NT2/D1 (cell line): ENCODE measurements around the gene GUCY1A2.
"Not testable (repeated sequence)": the region's sequence is repeated elsewhere in the genome, so short reads cannot be mapped to it uniquely, and the experiment has no call there.

Experiments
- DNase-seq: peaks from one replicate; pipeline ENCODE4 v3.0.0-alpha.2; 2011; ENCODE audit warnings: low read depth, low spot score
- H3K27me3 ChIP-seq: 2 replicates; pipeline ENCODE4 v1.6.0; 2011; ENCODE audit warnings: mild to moderate bottlenecking; ENCODE audit not compliant: insufficient read length, insufficient read depth
- H3K36me3 ChIP-seq: 2 replicates; pipeline ENCODE4 v1.6.1; 2011; ENCODE audit warnings: mild to moderate bottlenecking, low read length, mixed read lengths; ENCODE audit not compliant: insufficient read depth, insufficient read length
- H3K4me1 ChIP-seq: 2 replicates; pipeline ENCODE4 v1.5.1; 2011; ENCODE audit not compliant: insufficient read depth, insufficient read length
- H3K4me3 ChIP-seq: 2 replicates; pipeline ENCODE4 v1.5.1; 2011; ENCODE audit warnings: low read depth; ENCODE audit not compliant: insufficient read length
- H3K9ac ChIP-seq: 2 replicates; pipeline ENCODE4 v1.6.0; 2011; ENCODE audit warnings: low read depth; ENCODE audit not compliant: insufficient read length
- H3K9me3 ChIP-seq: 2 replicates; pipeline ENCODE4 v1.5.1; 2011; ENCODE audit warnings: mild to moderate bottlenecking, low read length; ENCODE audit not compliant: insufficient read depth
- SUZ12 ChIP-seq: IDR thresholded peaks from 2 replicates; pipeline ENCODE4 v1.6.1; 2011; ENCODE audit not compliant: insufficient read length, insufficient read depth; ENCODE audit errors: extremely low read depth
- YY1 ChIP-seq: IDR thresholded peaks from 2 replicates; pipeline ENCODE4 v1.6.1; 2011; ENCODE audit not compliant: insufficient read length, insufficient read depth
- ZNF274 ChIP-seq: IDR thresholded peaks from 2 replicates; pipeline ENCODE4 v1.6.1; 2011; ENCODE audit warnings: mild to moderate bottlenecking, low read depth, low read length

The GUCY1A2 gene, protein sequence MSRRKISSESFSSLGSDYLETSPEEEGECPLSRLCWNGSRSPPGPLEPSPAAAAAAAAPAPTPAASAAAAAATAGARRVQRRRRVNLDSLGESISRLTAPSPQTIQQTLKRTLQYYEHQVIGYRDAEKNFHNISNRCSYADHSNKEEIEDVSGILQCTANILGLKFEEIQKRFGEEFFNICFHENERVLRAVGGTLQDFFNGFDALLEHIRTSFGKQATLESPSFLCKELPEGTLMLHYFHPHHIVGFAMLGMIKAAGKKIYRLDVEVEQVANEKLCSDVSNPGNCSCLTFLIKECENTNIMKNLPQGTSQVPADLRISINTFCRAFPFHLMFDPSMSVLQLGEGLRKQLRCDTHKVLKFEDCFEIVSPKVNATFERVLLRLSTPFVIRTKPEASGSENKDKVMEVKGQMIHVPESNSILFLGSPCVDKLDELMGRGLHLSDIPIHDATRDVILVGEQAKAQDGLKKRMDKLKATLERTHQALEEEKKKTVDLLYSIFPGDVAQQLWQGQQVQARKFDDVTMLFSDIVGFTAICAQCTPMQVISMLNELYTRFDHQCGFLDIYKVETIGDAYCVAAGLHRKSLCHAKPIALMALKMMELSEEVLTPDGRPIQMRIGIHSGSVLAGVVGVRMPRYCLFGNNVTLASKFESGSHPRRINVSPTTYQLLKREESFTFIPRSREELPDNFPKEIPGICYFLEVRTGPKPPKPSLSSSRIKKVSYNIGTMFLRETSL

DNA sequence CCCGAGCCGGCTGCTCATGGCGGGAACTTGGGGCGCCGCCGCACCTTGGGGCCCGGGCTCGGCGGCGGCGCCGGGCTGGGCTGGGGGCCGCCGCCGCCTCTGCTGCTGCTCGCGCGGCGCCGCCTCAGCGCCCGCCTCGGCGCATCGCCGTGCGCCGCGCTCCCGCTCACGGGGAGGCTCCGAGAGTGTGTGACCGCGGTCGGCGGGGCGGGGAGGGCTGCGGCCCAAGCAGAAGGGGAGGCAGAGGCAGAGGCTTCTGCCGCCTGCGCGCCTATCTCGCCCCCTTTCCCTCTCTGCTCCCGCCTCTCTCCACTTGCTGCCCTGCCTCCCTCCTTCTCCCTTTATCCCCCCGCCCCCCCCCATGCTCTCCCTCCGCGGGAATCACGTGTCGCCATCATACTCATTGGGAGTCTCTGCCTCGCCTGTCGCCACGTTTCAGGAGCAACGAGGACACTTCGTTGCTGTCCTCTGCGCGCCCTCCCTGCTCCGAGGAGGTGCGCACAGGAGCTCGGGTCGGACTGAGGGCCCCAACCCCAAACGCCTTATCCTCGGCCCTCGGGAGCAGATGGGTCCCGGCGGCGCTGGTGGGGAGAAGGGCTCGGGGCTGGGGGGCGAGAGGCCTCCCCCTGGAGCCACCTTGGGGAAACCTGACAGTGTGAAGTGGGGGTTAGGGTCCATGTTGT is at the start of gene GUCY1A2:
TSS of gene GUCY1A2 (minus strand) at position 258 of the 683 bp plus-strand sequence. CDS start 421 bp downstream, outside the sequence.
- Histone ChIP-seq H3K27me3 (peaks cover 13% of the 10 kb centered on the region), H3K9me3 (no peaks in the 10 kb centered on the region), H3K9ac (peak within 1 kb of the TSS; percentile 56), H3K4me1 (no peaks in the 10 kb centered on the region), H3K4me3 (peak within 1 kb of the TSS; percentile 46), H3K36me3 (no peaks in the 10 kb centered on the region)
- TF ChIP-seq YY1 = no peak
- DNase-seq = peak; percentile 23

DNA sequence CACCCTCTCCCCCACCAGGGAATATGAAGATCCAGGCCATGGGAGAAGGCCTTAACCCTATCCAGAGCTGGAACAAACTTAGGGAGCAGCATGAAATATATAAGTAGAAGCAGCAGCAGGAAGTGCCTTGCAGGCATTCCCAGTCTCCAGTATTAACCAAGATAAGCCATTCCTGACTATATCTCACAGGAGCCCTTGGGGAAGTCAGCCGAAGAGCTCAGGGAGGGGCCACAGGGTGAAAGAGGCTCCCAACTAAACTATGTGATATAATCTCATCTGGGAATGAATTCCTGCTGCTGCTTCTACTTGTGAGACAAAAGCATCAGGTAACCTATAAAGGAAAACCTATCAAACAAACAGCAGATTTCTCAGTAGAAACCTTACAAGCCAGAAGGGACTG is 36.1 kb upstream of the GUCY1A2 start:
- H3K9ac ChIP-seq = no peak overlapping the region
- peaks cover 29% of the 10 kb centered on the region; the same call in 1 of the 2 replicates for H3K9me3 ChIP-seq
- H3K36me3 ChIP-seq = no peaks in the 10 kb centered on the region

DNA sequence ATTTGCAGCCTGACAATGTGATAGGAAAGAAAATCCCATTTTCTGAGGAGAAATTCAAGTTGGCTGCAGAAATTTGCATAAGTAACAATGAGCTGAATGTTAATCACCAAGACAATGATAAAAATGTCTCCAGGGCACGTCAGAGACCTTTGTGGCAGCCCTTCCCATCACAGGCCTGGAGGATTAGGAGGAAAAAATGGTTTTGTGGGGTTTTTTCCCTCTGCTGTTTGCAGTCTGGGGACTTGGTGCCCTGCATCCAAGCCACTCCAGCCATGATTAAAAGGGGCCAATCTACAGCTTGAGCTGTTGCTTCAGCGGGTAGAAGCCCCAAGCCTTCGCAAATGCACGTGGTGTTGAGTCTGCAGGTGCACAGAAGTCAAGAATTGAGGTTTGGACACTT is 33.1 kb upstream of the GUCY1A2 start:
- peaks cover 29% of the 10 kb centered on the region; the same call in 1 of the 2 replicates for H3K9me3 ChIP-seq
- not testable (repeated sequence) for H3K27me3 ChIP-seq, H3K4me1 ChIP-seq, H3K36me3 ChIP-seq, H3K9ac ChIP-seq, DNase-seq, H3K4me3 ChIP-seq

More for the DNA sequence above, 36.1 kb upstream of the GUCY1A2 start:
- Histone ChIP-seq H3K4me3 (no peak overlapping the region), H3K4me1 (no peaks in the 10 kb centered on the region), H3K27me3 (no peaks in the 10 kb centered on the region)
- TF ChIP-seq ZNF274 (no peak), SUZ12 (no peak), YY1 (no peak)
- DNase-seq = no peak

DNA sequence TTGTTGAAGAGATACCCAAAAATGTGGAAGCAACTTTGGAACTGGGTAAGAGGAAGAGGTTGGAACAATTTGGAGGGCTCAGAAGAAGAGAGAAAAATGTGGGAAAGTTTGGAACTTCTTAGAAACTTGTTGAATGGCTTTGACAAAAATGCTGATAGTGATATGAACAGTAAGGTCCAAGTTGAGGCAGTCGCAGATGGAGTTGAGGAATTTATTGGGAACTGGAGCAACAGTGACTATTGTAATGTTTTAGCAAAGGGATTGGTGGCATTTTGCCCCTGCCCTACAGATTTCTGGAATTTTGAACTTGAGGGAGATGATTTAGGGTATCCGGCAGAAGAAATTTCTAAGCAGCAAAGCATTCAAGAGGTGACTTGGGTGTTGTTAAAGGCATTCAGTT is 32.6 kb upstream of the GUCY1A2 start:
- not testable (repeated sequence) for H3K9ac ChIP-seq, H3K27me3 ChIP-seq, DNase-seq, H3K36me3 ChIP-seq, H3K4me1 ChIP-seq, H3K4me3 ChIP-seq
- peaks cover 29% of the 10 kb centered on the region; the same call in 1 of the 2 replicates for H3K9me3 ChIP-seq

DNA sequence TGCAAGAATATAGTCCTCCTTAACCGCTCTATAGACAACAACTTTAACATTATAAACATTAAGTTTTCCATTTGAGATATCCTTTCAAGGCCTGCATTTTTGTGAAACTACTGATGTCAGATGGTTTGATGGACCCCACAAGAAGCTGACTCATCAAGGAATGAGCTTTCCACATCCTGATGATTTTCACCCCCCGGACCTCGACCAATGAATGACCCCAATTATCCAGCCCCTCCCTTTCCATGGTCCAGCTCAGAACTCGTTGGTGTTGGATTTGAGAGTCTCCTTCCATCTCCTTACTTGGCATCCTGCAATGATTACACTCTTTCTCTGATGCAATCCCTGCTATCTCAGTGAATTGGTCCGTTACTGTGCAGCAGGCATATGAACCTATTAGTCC is 31.8 kb upstream of the GUCY1A2 start:
- H3K4me3 ChIP-seq = no peak overlapping the region
- no peaks in the 10 kb centered on the region for H3K36me3 ChIP-seq
- DNase-seq = no peak
- H3K9ac ChIP-seq = no peak overlapping the region
- H3K27me3 ChIP-seq = no peaks in the 10 kb centered on the region
- peaks cover 29% of the 10 kb centered on the region; the same call in 1 of the 2 replicates for H3K9me3 ChIP-seq
- no peaks in the 10 kb centered on the region for H3K4me1 ChIP-seq
- TF ChIP-seq ZNF274 (no peak), YY1 (no peak), SUZ12 (no peak)

DNA sequence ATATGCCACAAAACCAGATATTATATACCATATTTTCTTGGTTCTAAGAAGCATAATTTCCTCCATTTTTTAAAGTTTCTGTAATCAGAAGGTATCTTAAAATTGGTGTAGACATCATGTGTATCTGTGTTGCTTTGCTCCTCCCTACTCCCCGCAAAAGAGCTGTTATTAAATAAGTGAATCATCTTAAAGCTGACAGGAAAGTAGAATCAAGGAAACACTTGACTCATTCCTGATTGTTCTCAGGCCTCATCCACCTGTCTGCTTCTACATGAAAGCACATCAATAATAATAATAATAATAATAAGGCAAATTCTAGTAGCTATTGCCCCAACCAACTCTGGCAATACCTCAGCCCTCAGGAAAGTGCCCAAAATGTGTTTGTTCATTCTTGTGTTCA is 26.2 kb upstream of the GUCY1A2 start:
- Histone ChIP-seq H3K4me3 (no peak overlapping the region), H3K9me3 (no peaks in the 10 kb centered on the region), H3K36me3 (no peaks in the 10 kb centered on the region), H3K4me1 (no peaks in the 10 kb centered on the region), H3K27me3 (no peaks in the 10 kb centered on the region), H3K9ac (no peak overlapping the region)
- no peak for DNase-seq
- TF ChIP-seq SUZ12 (no peak), YY1 (no peak), ZNF274 (no peak)

DNA sequence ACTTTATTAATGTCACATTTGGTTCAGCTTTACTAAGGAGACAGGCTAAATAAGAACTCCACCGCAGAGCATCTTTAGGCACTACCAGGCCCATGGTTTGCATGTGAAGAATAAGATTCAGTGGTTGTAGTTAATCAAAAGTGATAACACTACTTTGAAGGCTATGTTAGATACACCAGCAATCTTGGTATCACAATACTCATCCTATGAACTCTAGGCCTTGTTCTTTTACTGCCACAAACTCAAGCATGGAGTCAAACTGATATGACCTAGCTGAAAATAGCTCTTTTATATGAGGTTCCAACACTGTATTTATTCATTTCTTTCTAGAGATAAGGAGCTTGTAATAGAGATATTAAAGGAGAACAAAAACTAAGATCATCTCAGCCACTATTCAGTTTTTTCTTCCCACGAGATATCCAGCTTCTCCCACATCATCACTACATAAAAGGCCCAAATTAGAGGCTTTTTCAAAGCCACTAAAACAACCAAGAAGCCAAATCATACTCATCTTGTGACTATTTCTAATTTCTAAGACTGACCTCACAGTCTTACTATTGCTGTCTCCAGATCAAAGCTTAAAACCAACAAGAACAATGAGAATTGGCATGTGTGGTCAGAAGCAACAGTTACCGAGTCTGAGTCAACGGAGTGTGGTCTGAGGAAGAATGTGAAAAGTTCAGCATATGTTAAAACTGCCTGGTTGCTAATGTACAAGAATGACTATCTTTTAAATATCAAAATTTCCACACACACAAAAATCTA is 25.1 kb upstream of the GUCY1A2 start:
- Histone ChIP-seq H3K36me3 (no peaks in the 10 kb centered on the region), H3K9me3 (no peaks in the 10 kb centered on the region), H3K4me1 (no peaks in the 10 kb centered on the region), H3K9ac (no peak overlapping the region), H3K27me3 (no peaks in the 10 kb centered on the region), H3K4me3 (no peak overlapping the region)
- no peak for TF ChIP-seq ZNF274
- TF ChIP-seq YY1 = no peak
- no peak for TF ChIP-seq SUZ12
- no peak for DNase-seq
